Uterus (tissue), 2 donors: ENCODE measurements around the gene HEPN1.

Source experiments
- POLR2A ChIP-seq, 2 donors: fragments of 450-650 bp; IDR thresholded peaks; one replicate each; pipeline ENCODE4 v1.6.1; 2016; ENCODE audit warnings: antibody characterized with exemption in 2 of 2, mild to moderate bottlenecking in 1 of 2, moderate library complexity in 1 of 2
- TF ChIP-seq, protein P1 (sequence below), 4 experiments: fragments of 200-600 bp in 2 of 4; fragments of 450-650 bp in 2 of 4; sonication (generic) in 2 of 4; IDR thresholded peaks; one replicate each; pipeline ENCODE4 v1.5.1; 2016 to 2019; ENCODE audit warnings: antibody characterized with exemption in 4 of 4, mild to moderate bottlenecking in 2 of 4, moderate library complexity in 1 of 4

DNA sequence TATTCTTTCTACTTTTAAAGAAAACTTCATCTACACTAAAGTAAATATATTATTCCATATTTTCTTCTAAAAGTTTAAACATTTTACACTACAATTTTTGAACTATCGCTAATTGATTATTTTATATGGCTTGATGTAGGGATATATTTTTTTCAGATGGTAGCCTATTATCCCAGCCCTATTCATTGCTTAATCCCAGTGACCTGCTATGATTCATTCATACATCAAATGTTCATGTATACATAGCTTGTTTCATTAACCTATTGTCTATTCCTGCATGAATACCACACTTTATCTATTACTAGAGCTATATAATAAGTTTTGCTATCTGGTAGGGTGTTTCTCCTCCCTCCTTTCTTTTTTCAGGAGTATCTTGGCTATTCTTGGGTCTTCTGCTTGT, 16.4 kb upstream of the HEPN1 start:
- TF ChIP-seq, protein P1, sequence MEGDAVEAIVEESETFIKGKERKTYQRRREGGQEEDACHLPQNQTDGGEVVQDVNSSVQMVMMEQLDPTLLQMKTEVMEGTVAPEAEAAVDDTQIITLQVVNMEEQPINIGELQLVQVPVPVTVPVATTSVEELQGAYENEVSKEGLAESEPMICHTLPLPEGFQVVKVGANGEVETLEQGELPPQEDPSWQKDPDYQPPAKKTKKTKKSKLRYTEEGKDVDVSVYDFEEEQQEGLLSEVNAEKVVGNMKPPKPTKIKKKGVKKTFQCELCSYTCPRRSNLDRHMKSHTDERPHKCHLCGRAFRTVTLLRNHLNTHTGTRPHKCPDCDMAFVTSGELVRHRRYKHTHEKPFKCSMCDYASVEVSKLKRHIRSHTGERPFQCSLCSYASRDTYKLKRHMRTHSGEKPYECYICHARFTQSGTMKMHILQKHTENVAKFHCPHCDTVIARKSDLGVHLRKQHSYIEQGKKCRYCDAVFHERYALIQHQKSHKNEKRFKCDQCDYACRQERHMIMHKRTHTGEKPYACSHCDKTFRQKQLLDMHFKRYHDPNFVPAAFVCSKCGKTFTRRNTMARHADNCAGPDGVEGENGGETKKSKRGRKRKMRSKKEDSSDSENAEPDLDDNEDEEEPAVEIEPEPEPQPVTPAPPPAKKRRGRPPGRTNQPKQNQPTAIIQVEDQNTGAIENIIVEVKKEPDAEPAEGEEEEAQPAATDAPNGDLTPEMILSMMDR (IDR thresholded peaks at IDR 0.05) = no peak
- TF ChIP-seq POLR2A (IDR thresholded peaks at IDR 0.05) = no peak
